HG02763 (cell line): Measurements from ENCODE around the gene ELMO1.

Experiments
- ATAC-seq: cut with Tn5 transposase; IDR thresholded peaks from one replicate; pipeline ENCODE4 v1.9.1; 2021; ENCODE audit warnings: mild to moderate bottlenecking, moderate library complexity; ENCODE audit not compliant: unreplicated experiment

Gene ELMO1

DNA sequence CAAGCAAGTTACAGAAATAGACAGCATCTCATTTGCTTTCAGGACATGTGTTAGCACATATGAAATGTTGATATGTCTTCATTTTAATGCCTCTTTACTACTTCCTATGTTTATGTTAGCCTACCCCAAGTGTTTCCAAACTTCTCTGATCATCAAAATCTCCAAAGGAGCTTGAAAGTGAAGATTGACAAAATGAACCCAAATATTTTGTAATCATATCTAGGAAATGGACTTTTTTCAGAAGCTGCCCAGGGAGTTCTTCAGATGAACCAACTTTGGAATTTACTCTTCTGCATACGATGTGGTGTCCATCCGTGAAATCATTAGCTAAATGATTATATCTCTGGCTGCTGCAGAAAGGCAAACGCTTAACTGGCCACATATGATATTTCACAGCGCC lies 623.2 kb downstream of the ELMO1 start:
- no peak for ATAC-seq

DNA sequence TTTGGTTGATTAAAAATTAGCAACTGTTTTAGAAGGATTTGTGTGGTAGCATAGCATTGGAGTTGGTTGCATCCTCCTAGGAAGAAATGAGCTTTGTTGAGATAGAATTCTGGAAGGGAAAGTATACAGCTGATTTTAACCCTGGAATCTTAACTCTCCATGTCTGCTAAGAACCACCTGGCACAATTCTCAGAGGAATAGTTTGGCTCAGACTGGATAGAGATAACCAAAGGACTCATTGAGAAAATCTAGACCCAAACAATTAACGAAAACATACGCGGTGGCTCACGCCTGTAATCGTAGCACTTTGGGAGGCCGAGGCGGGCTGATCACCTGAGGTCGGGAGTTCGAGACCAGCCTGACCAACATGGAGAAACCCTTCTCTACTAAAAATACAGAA lies 625.3 kb downstream of the ELMO1 start:
- no peak for ATAC-seq

DNA sequence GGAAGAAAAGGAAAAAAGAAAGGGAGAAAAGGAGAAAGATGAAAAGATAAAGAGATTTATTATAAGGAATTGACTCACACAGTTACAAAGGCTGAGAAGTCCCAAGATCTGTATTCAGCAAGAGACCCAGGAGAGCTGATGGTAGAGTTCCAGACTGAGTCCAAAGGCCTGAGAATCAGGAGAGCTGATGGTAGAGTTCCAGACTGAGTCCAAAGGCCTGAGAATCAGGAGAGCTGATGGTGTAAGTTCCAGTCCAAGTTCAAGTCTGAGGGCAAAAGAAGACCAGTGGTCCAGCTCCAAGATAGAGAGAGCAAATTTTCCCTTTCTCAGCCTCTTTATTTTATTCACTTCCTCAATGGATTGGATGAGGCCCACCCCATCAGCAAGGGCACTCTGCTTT lies 627.0 kb downstream of the ELMO1 start:
- ATAC-seq = no peak

DNA sequence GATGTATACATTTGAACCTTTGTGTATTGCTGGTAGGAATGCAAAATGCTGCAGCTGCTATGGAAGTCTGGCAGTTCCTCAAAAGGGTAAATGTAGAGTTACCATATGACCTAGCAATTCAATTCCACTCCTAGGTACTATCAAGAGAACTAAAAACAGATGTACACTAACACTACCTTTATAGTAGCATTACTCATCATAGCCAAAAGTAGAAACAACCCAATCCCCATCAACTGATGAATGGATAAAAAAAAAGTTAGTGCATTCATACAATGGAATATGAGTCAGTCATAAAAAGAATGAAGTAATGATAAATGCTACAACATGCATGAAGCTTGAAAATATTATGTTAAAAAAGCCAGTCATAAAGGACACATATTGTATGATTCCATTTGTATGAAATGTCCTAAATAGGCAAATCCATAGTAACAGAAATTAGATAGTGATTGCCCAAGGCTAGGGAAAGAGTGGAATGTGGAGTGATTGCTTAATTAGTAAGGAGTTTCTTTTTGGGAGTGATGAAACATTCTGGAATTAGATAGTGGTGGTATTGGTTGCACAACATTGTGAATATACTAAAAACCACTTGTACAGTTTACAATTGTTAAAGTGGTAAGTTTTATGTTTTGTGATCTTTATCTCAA lies 628.0 kb downstream of the ELMO1 start:
- no peak for ATAC-seq

DNA sequence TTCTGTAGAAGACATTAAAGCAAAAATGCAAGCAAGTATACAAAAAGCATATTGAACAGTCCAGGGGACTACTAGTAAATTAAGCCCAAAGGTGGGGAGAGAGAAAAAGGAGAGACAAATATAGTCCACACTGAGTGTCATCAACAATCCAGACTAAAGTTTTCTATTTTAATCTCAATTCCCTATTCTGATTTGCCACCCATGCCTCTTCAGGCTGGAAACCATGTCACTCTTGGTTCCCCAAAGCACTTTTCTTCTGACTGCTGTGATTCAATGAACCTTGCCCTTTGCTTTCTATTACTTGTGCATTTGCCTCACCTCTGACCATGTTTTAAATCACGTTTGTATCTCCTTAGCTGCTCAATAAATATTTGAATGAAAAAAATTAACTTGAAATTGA lies 629.0 kb downstream of the ELMO1 start:
- no peak for ATAC-seq

DNA sequence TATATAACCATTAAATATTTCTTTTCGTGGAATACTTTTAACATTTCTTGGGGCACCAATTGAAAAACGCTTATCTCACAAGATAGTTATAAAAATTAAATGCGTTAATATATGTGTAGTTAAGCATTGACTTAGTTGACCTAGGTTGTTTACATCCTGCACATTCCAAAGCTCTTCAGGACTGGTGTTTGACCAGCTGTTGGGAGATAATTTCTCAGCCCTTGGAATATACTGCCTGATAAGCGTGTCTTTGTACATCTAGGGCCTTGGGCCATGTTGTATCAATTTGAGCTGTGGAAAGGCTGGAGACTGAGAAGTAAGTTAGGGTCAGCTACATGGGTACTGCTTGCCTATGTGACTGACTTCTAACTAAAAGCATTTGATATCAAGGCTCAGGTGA lies 634.4 kb downstream of the ELMO1 start:
- no peak for ATAC-seq

DNA sequence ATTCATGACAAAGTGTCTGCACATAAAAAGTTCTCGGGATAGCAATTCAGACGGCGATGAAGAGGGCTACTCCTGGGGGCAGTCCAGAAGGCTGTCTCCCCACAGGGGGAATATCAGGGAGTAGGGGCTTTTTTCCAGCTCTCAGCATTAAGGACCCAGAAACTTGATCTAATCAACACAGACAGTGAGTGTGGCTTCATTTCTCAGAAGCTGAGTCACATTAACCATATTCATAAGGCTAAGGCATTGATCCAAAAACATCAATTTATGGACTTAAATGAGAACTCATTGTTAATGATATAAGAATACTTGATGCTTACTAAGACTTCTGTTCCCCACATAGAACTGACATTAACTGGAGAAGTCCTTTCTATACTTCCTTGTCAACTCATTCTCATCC lies 636.9 kb downstream of the ELMO1 start:
- ATAC-seq = no peak

DNA sequence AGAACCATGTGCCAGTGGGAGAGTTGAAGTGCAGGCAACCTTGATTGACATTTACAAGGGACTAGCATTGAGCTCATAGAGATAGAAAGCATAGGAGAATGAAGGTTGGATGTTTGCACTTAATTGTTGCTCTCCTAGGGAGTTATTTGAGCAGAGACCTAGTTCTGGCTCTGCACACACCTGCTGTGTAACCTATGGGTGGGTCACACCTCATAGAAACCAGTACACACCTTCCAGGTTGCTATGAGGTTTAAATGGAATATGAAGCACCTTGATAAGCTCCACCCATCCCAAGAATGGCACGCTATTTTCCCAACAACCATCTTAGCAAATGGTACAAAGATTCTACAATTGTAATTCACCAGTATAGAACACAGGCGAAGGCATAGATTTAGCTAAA lies 638.2 kb downstream of the ELMO1 start:
- no peak for ATAC-seq

DNA sequence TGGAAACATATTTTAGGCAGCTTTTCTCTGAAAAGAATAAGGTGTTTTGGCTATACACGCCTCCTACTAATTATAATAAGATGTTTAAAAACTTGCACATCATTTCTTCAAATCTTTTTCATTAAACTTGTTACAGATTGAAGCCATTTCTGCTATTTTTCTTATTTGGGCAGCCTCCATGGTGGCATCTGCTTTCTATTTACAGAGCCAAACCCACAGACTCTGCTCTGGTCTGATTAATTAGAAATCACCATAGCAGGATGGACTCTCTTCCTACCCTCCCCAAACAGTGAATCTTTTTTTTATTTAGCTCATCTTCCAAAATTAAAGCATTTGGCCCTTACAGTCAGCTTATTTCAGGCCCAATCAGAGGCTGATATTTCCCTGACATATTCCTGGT lies 638.6 kb downstream of the ELMO1 start:
- no peak for ATAC-seq

DNA sequence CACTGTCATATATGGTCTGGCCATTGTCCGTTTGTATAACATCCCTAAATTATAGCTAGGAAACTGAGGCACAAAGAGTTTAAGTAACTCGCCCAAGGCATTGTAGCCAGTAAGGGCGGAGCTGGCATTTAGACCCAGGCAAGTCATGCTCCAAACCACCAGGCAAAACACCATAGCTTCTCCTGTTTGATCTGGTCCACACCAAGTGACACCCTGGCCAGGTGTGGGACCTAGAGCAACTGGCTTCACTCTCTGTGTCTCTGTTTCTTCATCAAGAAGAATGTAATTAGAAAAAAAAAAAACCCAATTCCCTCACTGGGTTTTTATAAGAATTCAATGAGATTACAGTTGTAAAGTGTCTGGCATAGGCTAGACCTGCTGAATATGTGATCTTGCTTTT lies 639.2 kb downstream of the ELMO1 start:
- no peak for ATAC-seq

DNA sequence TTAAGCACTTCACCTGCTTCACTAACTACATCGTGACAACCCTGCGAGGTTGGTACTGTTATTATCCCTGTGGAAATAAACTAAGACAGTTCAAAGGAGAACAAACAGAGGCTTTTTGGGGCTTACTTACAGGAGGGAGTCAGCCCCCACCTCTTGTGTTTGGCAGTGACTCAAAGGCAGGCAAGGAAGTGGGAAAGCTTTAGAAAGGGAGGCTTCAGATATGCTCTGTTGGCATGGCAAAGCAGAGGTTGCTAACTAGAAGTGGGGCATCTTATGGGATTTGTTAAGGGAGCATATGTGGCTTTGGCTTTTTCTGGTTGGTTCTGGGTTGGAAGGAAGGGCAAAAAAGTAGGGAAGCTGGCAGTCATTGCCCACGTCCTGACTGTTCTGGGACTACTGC lies 639.6 kb downstream of the ELMO1 start:
- no peak for ATAC-seq

DNA sequence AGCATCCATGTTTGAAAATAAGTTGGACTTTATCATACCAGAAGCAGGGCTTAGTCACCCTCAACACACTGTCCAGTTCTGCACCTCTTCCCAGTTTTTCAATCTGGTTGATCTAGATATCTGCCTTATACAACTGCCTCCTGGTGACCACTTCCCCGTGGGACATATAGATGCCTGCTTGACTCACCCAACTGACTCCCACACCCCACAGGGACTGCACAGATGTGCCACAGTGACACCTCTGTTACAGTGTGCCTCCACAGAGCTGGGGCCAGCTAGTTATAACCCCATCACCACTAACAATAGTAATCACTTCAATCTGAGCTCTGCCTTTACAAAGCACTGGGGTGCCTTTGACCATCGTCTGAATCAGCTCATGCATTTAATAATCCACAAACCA lies 641.8 kb downstream of the ELMO1 start:
- ATAC-seq = no peak
